Motor neuron (in vitro differentiated cells): ENCODE data around the gene PCNT. TPM values are rescaled to one million over a fixed set of nuclear protein-coding genes. Genes with fewer than 3 reads are reported as not detected.

Experiments used
- ATAC-seq, 8 experiments: fragments of 200-7000 bp; cut with Tn5 transposase; replicated peaks in 6 of 8; 2 replicates each; pipeline ENCODE4 v1.8.0; 2021; ENCODE audit warnings: mild to moderate bottlenecking in 8 of 8, moderate library complexity in 8 of 8
- H3K27ac ChIP-seq, 2 donors: fragments of 250-450 bp; sonication (Bioruptor Pico); 2 replicates each; pipeline ENCODE4 v1.9.0; 2021; ENCODE audit warnings: antibody characterized with exemption in 2 of 2, mild to moderate bottlenecking in 2 of 2, moderate library complexity in 1 of 2
- H3K4me1 ChIP-seq, 2 donors: fragments of 250-450 bp; sonication (Bioruptor Pico); replicated peaks in 1 of 2; 2 replicates each; pipeline ENCODE4 v1.6.1; 2021; ENCODE audit warnings: antibody characterized with exemption in 2 of 2, mild to moderate bottlenecking in 2 of 2, moderate library complexity in 1 of 2
- H3K4me3 ChIP-seq, 5 donors: fragments of 250-450 bp; sonication (Bioruptor Pico); 2 replicates each; pipeline ENCODE4 v1.9.0; 2021; ENCODE audit warnings: antibody characterized with exemption in 5 of 5, mild to moderate bottlenecking in 5 of 5, moderate library complexity in 4 of 5
- WGBS, 10 experiments: fragments of 450-650 bp; shearing (Covaris generic); methylation state at CpG; one replicate each; pipeline ENCODE4 v1.0.0; 2022; 5-methylcytosine and 5-hydroxymethylcytosine counted together
- in situ Hi-C, 9 experiments: fragments of 400-800 bp; cut with MboI; loops; one replicate each; pipeline ENCODE4 v1.15.0; 2021; ENCODE audit warnings: low sequenced_read_pairs in 9 of 9, low pct_unique_long_range_greater_than_20kb in 2 of 9; ENCODE audit not compliant: unreplicated experiment in 9 of 9
- total RNA-seq, 8 experiments: library from RNA; unstranded; fragments of 300-600 nt; gene quantifications; 2 replicates each; pipeline versions ENCODE4 v1.2.3 to v1.2.4, GENCODE V29; 2022

Gene PCNT
- total RNA-seq, 8 experiments from 2014 or later = 8.9 to 49.0 (median 14.3) TPM

GRCh38 chr21:46327711-46328110 is 3.8 kb downstream of the PCNT start:
- ATAC-seq = no peak
- 50 to 88% (median 78%) methylated on average over 1 to 3 of the region's 4 CpGs; no CpG with 5 or more reads in 6 of the 10 experiments for WGBS, 10 experiments
- Histone ChIP-seq H3K4me1 (peaks cover 3 to 7% of the 10 kb centered on the region in 2 donors), H3K4me3 (no peak overlapping the region), H3K27ac (no peak overlapping the region)
- in situ Hi-C loops = no loop called here

DNA sequence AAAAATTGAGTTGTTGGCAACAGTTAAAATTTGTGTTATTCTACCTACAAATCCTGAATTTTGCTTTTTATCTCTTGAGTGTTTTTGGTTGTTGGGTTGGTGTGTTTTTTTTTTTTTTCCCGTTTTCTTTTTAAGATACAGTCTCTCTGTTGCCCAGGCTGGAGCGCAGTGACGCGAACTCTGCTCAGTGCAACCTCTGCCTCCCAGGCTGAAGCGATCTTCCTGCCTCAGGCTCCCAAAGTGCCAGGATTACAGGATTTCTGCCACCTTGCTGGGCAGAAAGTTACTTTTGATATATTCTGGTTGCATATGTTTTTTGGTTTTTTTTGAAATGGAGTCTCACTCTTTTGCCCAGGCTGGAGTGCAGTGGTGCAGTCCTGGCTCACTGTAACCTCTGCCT is 4.2 kb downstream of the PCNT start:
- no peak overlapping the region for H3K4me3 ChIP-seq
- ATAC-seq = no peak
- peaks cover 3 to 7% of the 10 kb centered on the region in 2 donors for H3K4me1 ChIP-seq
- H3K27ac ChIP-seq = no peak overlapping the region
- in situ Hi-C loops = no loop called here
- WGBS, 10 experiments = 0 to 78% (median 50%) methylated on average over 1 to 5 of the region's 5 CpGs; no CpG with 5 or more reads in 3 of the 10 experiments

GRCh38 chr21:46329796-46330195 is 5.8 kb downstream of the PCNT start:
- Histone ChIP-seq H3K4me1 (peaks cover 3 to 7% of the 10 kb centered on the region in 2 donors), H3K27ac (no peak overlapping the region), H3K4me3 (no peak overlapping the region)
- no peak for ATAC-seq
- WGBS, 10 experiments = 57 to 100% (median 100%) methylated on average over 1 of the region's 2 CpGs; no CpG with 5 or more reads in 4 of the 10 experiments
- in situ Hi-C loops = no loop called here

GRCh38 chr21:46334351-46335140 is 10.6 kb downstream of the PCNT start:
- Histone ChIP-seq H3K27ac (no peak overlapping the region), H3K4me3 (no peak overlapping the region), H3K4me1 (no peaks in the 10 kb centered on the region)
- WGBS, 10 experiments = 63 to 100% (median 88%) methylated on average over 2 to 7 of the region's 12 CpGs; no CpG with 5 or more reads in 4 of the 10 experiments
- in situ Hi-C loops = no loop called here
- ATAC-seq = no peak

- Histone ChIP-seq H3K27ac (no peak overlapping the region), H3K4me3 (no peak overlapping the region), H3K4me1 (no peaks in the 10 kb centered on the region)
- ATAC-seq = peak in 1 of 8 experiments; percentile 90
- 92 to 100% (median 97%) methylated on average over 1 to 3 of the region's 3 CpGs; no CpG with 5 or more reads in 6 of the 10 experiments for WGBS, 10 experiments
- in situ Hi-C loops = no loop called here
Observed at GRCh38 chr21:46336603-46337002, 12.6 kb downstream of the PCNT start.

- no peak overlapping the region for H3K27ac ChIP-seq
- H3K4me1 ChIP-seq = no peaks in the 10 kb centered on the region
- H3K4me3 ChIP-seq = no peak overlapping the region
- 30 to 100% (median 95%) methylated on average over 1 to 6 of the region's 8 CpGs for WGBS, 10 experiments
- no peak for ATAC-seq
- in situ Hi-C loops = no loop called here
Observed at GRCh38 chr21:46340998-46341397, 17.0 kb downstream of the PCNT start.

- Histone ChIP-seq H3K4me3 (no peak overlapping the region), H3K4me1 (no peaks in the 10 kb centered on the region), H3K27ac (no peak overlapping the region)
- 80 to 100% (median 95%) methylated on average over 1 to 7 of the region's 20 CpGs; no CpG with 5 or more reads in 5 of the 10 experiments for WGBS, 10 experiments
- in situ Hi-C loops = no loop called here
- ATAC-seq = no peak
Observed at GRCh38 chr21:46344219-46344915, 20.4 kb downstream of the PCNT start.

DNA sequence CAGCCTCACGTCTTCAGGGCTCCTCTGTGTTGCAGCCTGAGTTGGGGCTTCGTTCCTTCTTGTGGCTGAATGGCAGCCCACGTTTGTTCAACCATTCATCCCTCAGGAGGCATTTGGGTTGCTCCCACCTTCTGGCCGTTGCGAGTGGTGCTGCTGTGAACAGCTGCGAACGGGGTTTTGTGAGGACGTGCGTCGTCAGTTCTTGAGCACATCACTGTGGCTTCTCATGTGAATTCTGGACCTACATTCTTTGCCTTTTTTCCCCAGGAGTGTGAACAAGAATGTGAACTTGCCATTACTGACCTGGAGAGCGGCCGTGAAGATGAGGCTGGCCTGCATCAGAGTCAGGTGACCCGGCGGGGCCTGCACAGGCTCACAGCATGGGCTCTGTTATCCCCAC is 21.9 kb downstream of the PCNT start:
- ATAC-seq = no peak
- 67 to 100% (median 100%) methylated on average over 1 to 2 of the region's 14 CpGs; no CpG with 5 or more reads in 7 of the 10 experiments for WGBS, 10 experiments
- no peak overlapping the region for H3K27ac ChIP-seq
- in situ Hi-C loops = no loop called here
- no peaks in the 10 kb centered on the region for H3K4me1 ChIP-seq
- H3K4me3 ChIP-seq = no peak overlapping the region

DNA sequence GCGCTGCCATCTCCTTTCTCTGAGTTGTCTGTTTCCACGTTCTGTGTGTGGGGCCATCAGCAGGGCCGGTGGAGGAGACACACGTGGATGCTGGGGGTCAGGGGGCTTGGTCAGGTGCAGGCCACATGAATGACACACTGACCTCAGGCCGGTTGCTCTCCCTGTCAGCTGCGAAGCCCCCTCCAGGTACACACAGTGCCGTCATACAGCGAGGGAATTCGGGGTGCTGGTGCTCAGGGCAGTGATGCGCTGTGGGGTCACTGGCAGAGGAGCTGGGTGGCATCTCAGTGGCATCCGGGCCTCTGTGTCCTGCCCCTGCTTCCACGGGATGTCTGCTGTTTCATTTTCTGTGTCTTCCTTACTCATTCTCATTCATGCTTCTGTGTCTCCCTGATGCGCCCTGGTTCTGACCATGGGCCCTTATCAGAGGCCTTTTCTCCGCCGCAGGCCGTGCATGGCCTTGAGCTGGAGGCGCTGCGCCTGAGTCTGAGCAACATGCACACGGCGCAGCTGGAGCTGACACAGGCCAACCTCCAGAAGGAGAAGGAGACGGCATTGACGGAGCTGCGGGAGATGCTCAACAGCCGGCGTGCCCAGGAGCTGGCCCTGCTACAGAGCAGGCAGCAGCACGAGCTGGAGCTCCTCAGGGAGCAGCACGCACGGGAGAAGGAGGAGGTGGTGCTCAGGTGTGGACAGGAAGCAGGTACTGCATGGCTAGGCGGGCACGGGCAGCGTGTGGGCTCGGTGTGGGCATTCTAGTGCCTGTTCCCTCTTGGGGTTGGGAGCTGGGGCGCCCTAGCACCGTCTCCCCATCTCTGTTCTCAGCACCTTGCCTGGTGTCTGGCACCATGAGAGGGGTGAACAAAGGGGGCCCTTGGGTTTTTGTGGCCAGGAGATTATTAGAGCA is 22.6 kb downstream of the PCNT start:
- WGBS, 10 experiments = 75 to 100% (median 95%) methylated on average over 1 to 10 of the region's 34 CpGs; no CpG with 5 or more reads in 2 of the 10 experiments
- ATAC-seq = no peak
- in situ Hi-C loops = no loop called here

DNA sequence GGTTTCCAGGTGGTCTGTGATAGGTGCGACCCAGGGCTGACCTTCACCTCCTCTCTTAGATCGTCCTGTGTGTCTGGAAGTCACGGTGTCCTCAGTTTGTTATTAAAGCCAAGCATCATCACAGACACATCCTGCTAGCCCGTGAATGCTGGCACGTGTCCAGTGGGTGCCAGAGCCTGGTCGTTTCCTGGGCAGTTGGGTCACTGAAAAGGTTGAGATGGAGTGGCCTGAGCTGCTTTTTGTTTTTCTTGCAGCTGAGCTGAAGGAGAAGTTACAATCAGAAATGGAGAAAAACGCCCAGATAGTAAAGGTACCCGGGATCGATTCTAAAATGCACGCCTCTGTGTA is 23.2 kb downstream of the PCNT start:
- ATAC-seq = no peak
- Histone ChIP-seq H3K4me3 (no peak overlapping the region), H3K4me1 (no peaks in the 10 kb centered on the region), H3K27ac (no peak overlapping the region)
- in situ Hi-C loops = no loop called here
- 82 to 100% (median 90%) methylated on average over 1 to 9 of the region's 10 CpGs; no CpG with 5 or more reads in 4 of the 10 experiments for WGBS, 10 experiments

More for the DNA sequence above, 22.6 kb downstream of the PCNT start:
- Histone ChIP-seq H3K4me3 (no peak overlapping the region), H3K4me1 (no peaks in the 10 kb centered on the region), H3K27ac (no peak overlapping the region)

GRCh38 chr21:46347791-46348381 is 23.9 kb downstream of the PCNT start:
- peak in 2 of 8 experiments; percentile 68 to 81 for ATAC-seq
- no peak overlapping the region for H3K27ac ChIP-seq
- H3K4me1 ChIP-seq = no peaks in the 10 kb centered on the region
- 93 to 100% (median 98%) methylated on average over 2 to 6 of the region's 12 CpGs; no CpG with 5 or more reads in 6 of the 10 experiments for WGBS, 10 experiments
- no peak overlapping the region for H3K4me3 ChIP-seq
- in situ Hi-C loops = no loop called here

- in situ Hi-C loops = no loop called here
- H3K4me3 ChIP-seq = no peak overlapping the region
- no peak for ATAC-seq
- H3K27ac ChIP-seq = no peak overlapping the region
- WGBS, 10 experiments = 86 to 98% (median 95%) methylated on average over 3 to 13 of the region's 17 CpGs
- no peaks in the 10 kb centered on the region for H3K4me1 ChIP-seq
Observed at GRCh38 chr21:46349134-46349760, 25.3 kb downstream of the PCNT start.
